Gastrocnemius medialis (tissue), 4 donors: ENCODE results near the gene PGS1. TPM values are rescaled to one million over a fixed set of nuclear protein-coding genes. Genes with fewer than 3 reads are reported as not detected.

Source experiments
- ATAC-seq, 2 donors: fragments of 150-250 bp; one replicate each; pipeline ENCODE4 v1.9.1; 2016
- DNase-seq, 2 donors: peaks; one replicate each; pipeline ENCODE4 v3.0.0-alpha.2; 2019
- H3K27ac ChIP-seq, 4 donors: fragments of 200-600 bp; sonication (generic); 1 replicate in 1 of 4; 2 replicates in 3 of 4; pipeline ENCODE4 v1.5.1; 2016 to 2018; ENCODE audit warnings: mild to moderate bottlenecking in 2 of 4, moderate library complexity in 1 of 4
- H3K27me3 ChIP-seq, 3 donors: fragments of 200-600 bp; sonication (generic) in 2 of 3; 1 replicate in 1 of 3; 2 replicates in 2 of 3; pipeline versions ENCODE4 v1.5.1 to v1.6.0; 2016 to 2019; ENCODE audit warnings: mild to moderate bottlenecking in 1 of 3, moderate library complexity in 1 of 3
- H3K36me3 ChIP-seq, 2 donors: fragments of 200-600 bp; sonication (generic) in 1 of 2; one replicate each; pipeline ENCODE4 v1.5.1; 2017 to 2018
- H3K4me1 ChIP-seq, 2 donors: fragments of 200-600 bp; sonication (generic) in 1 of 2; one replicate each; pipeline ENCODE4 v1.5.1; 2016 to 2017; ENCODE audit warnings: mild to moderate bottlenecking in 2 of 2
- H3K4me3 ChIP-seq, 4 donors: fragments of 200-600 bp; sonication (generic) in 3 of 4; 1 replicate in 1 of 4; 2 replicates in 3 of 4; pipeline ENCODE4 v1.5.1; 2016 to 2019; ENCODE audit warnings: mild to moderate bottlenecking in 2 of 4
- H3K9me3 ChIP-seq, 3 donors: fragments of 200-600 bp; sonication (generic) in 2 of 3; 1 replicate in 1 of 3; 2 replicates in 2 of 3; pipeline ENCODE4 v1.5.1; 2016 to 2019
- CTCF ChIP-seq, 5 experiments: fragments of 450-650 bp in 3 of 5; fragments of 200-600 bp in 2 of 5; sonication (generic) in 2 of 5; IDR thresholded peaks in 4 of 5; conservative IDR thresholded peaks in 1 of 5; 1 replicate in 4 of 5; 2 replicates in 1 of 5; pipeline ENCODE4 v1.5.1; 2016 to 2019; ENCODE audit warnings: antibody characterized with exemption in 5 of 5, mild to moderate bottlenecking in 3 of 5, moderate library complexity in 3 of 5
- POLR2A ChIP-seq, 2 donors: fragments of 450-650 bp; IDR thresholded peaks; one replicate each; pipeline ENCODE4 v1.6.1; 2017; ENCODE audit warnings: antibody characterized with exemption in 2 of 2, mild to moderate bottlenecking in 2 of 2, moderate library complexity in 2 of 2
- in situ Hi-C, 4 donors: fragments of 200-750 bp; cut with MboI; loops; one replicate each; pipeline versions ENCODE4 v1.15.0 to v1.8.0; 2017; ENCODE audit warnings: low sequenced_read_pairs in 4 of 4
- intact Hi-C: fragments of 100-400 bp; cut with DNase I; formaldehyde crosslinking; loops from one replicate; pipeline ENCODE4 v1.15.1; 2023; ENCODE audit warnings: low total_unique reads
- total RNA-seq, 4 donors: library from RNA; depleted of rRNA; stranded (reverse); fragments of >200 nt; gene quantifications; one replicate each; pipeline versions ENCODE4 v1.1.0 to v1.2.3, GENCODE V29; 2016

PGS1 gene
- total RNA-seq, 4 donors from 2014 or later, result 16.6 to 30.0 (median 21.8) TPM

- intact Hi-C loops, result no loop called here
- in situ Hi-C loops, result no loop called here
- DNase-seq, result no peak
- no peaks in the 10 kb centered on the region for H3K9me3 ChIP-seq
- no peaks in the 10 kb centered on the region for H3K27me3 ChIP-seq
- no peaks in the 10 kb centered on the region for H3K36me3 ChIP-seq
- H3K4me1 ChIP-seq, result peaks cover 23 to 38% of the 10 kb centered on the region in 2 donors
- peak; percentile 10 to 21 for ATAC-seq
- TF ChIP-seq CTCF (IDR thresholded peaks at IDR 0.05 in 4 of 5, conservative IDR thresholded peaks at IDR 0.05 in 1 of 5), result peak in 1 of 5 experiments; percentile 25
- no peak for TF ChIP-seq POLR2A (IDR thresholded peaks at IDR 0.05)
- H3K27ac ChIP-seq, result peak overlapping the region; percentile 86 to 94 (median 88)
- peak overlapping the region; percentile 60 to 80 (median 70) for H3K4me3 ChIP-seq
Observed at GRCh38 chr17:78359321-78359996, 19.0 kb upstream of the PGS1 start.

- H3K9me3 ChIP-seq, result no peaks in the 10 kb centered on the region
- intact Hi-C loops (loop anchor here (1.0 to 2.0 kb wide), 3 partner anchors 35 to 71 kb away; no protein-coding TSS in a partner anchor), in situ Hi-C loops (loop anchor here in 2 of 4 donors (5.0 to 10.0 kb wide), 2 partner anchors 62 to 65 kb away; no protein-coding TSS in a partner anchor)
- peak within 1 kb of the TSS; percentile 60 to 80 (median 70) for H3K4me3 ChIP-seq
- H3K27me3 ChIP-seq, result no peaks in the 10 kb centered on the region
- H3K27ac ChIP-seq, result peak within 1 kb of the TSS; percentile 86 to 94 (median 88)
- DNase-seq, result peak; percentile 85 to 89
- TF ChIP-seq POLR2A (IDR thresholded peaks at IDR 0.05), result peak; percentile 97
- no peak for TF ChIP-seq CTCF (IDR thresholded peaks at IDR 0.05 in 4 of 5, conservative IDR thresholded peaks at IDR 0.05 in 1 of 5)
- H3K4me1 ChIP-seq, result peaks cover 23 to 38% of the 10 kb centered on the region in 2 donors
- ATAC-seq, result peak; percentile 73 to 79
- no peaks in the 10 kb centered on the region for H3K36me3 ChIP-seq
Observed at GRCh38 chr17:78359997-78360370, 18.5 kb upstream of the PGS1 start, which contains the start of gene SOCS3. TSS of gene SOCS3 (minus strand) at chr17:78360077. CDS start at chr17:78359095, 982 bp downstream.

GRCh38 chr17:78360371-78361224, 17.9 kb upstream of the PGS1 start:
- peak; percentile 69 to 78 for ATAC-seq
- DNase-seq, result peak; percentile 80 to 88
- no peaks in the 10 kb centered on the region for H3K36me3 ChIP-seq
- no peaks in the 10 kb centered on the region for H3K27me3 ChIP-seq
- TF ChIP-seq POLR2A (IDR thresholded peaks at IDR 0.05) (no peak), CTCF (IDR thresholded peaks at IDR 0.05 in 4 of 5, conservative IDR thresholded peaks at IDR 0.05 in 1 of 5) (peak; percentile 93 to 98 (median 97))
- intact Hi-C loops (loop anchor here (1.0 to 2.0 kb wide), 3 partner anchors 36 to 71 kb away; no protein-coding TSS in a partner anchor), in situ Hi-C loops (loop anchor here in 2 of 4 donors (5.0 to 10.0 kb wide), 2 partner anchors 62 to 64 kb away; no protein-coding TSS in a partner anchor)
- no peaks in the 10 kb centered on the region for H3K9me3 ChIP-seq
- peak overlapping the region; percentile 50 to 76 (median 59) for H3K4me3 ChIP-seq
- H3K4me1 ChIP-seq, result peaks cover 23 to 38% of the 10 kb centered on the region in 2 donors
- H3K27ac ChIP-seq, result peak overlapping the region; percentile 86 to 94 (median 86)

- no peaks in the 10 kb centered on the region for H3K36me3 ChIP-seq
- no peaks in the 10 kb centered on the region for H3K9me3 ChIP-seq
- H3K27ac ChIP-seq, result peak overlapping the region in 2 of 4 donors; percentile 9 to 94
- H3K4me1 ChIP-seq, result peaks cover 16 to 33% of the 10 kb centered on the region in 2 donors
- TF ChIP-seq CTCF (IDR thresholded peaks at IDR 0.05 in 4 of 5, conservative IDR thresholded peaks at IDR 0.05 in 1 of 5), result no peak
- TF ChIP-seq POLR2A (IDR thresholded peaks at IDR 0.05), result no peak
- ATAC-seq, result no peak
- no peak for DNase-seq
- in situ Hi-C loops, result loop anchor here in 2 of 4 donors (5.0 to 10.0 kb wide), 2 partner anchors 61 to 64 kb away; no protein-coding TSS in a partner anchor
- intact Hi-C loops, result loop anchor here (2.0 kb wide), 1 partner anchor 36 kb away; no protein-coding TSS in a partner anchor
- no peaks in the 10 kb centered on the region for H3K27me3 ChIP-seq
- no peak overlapping the region for H3K4me3 ChIP-seq
Observed at GRCh38 chr17:78361225-78361701, 17.2 kb upstream of the PGS1 start.
